ENCODE results near the gene CRELD1.
"Not testable (repeated sequence)": the region's sequence is repeated elsewhere in the genome, so short reads cannot be mapped to it uniquely, and the experiment has no call there.

The CRELD1 gene

GRCh38 chr3:9937486-9938238 is 4.0 kb downstream of the CRELD1 start:
- DNase-seq: no peak

GRCh38 chr3:9938966-9939365 is 5.3 kb downstream of the CRELD1 start:
- DNase-seq: no peak

GRCh38 chr3:9939906-9940305 is 6.3 kb downstream of the CRELD1 start:
- DNase-seq: not testable (repeated sequence)

- no peak for DNase-seq
These were observed 7.1 kb downstream of the CRELD1 start for GRCh38 chr3:9940746-9941145.

GRCh38 chr3:9942164-9942563 is 8.5 kb downstream of the CRELD1 start:
- DNase-seq: no peak

- no peak for DNase-seq
These were observed 9.5 kb downstream of the CRELD1 start for GRCh38 chr3:9942934-9943690.

GRCh38 chr3:9944271-9944670 is 10.6 kb downstream of the CRELD1 start:
- DNase-seq: no peak

- no peak for DNase-seq
These were observed 11.7 kb downstream of the CRELD1 start for GRCh38 chr3:9945358-9945757.

- peak; percentile 78 for DNase-seq
These were observed 12.7 kb downstream of the CRELD1 start for GRCh38 chr3:9946112-9947024.

GRCh38 chr3:9947025-9947995 is 13.7 kb downstream of the CRELD1 start:
- DNase-seq: peak; percentile 33

GRCh38 chr3:9948586-9948985 is 15.0 kb downstream of the CRELD1 start:
- DNase-seq: no peak

- no peak for DNase-seq
These were observed 15.5 kb downstream of the CRELD1 start for GRCh38 chr3:9949115-9949514.

- DNase-seq: no peak
These were observed 16.0 kb downstream of the CRELD1 start for GRCh38 chr3:9949626-9950025.

GRCh38 chr3:9951126-9951525 is 17.5 kb downstream of the CRELD1 start:
- DNase-seq: no peak

- no peak for DNase-seq
These were observed 17.9 kb downstream of the CRELD1 start for GRCh38 chr3:9951598-9951961.

- peak; percentile 28 for DNase-seq
These were observed 18.6 kb downstream of the CRELD1 start, which contains the start of gene PRRT3 for GRCh38 chr3:9951962-9952805. TSS of gene PRRT3 (minus strand) at chr3:9952408. CDS start at chr3:9950115, 2,293 bp downstream.

GRCh38 chr3:9955067-9955502 is 21.5 kb downstream of the CRELD1 start:
- peak; percentile 24 for DNase-seq

GRCh38 chr3:9955611-9956352 is 22.1 kb downstream of the CRELD1 start:
- no peak for DNase-seq

GRCh38 chr3:9957214-9957613 is 23.6 kb downstream of the CRELD1 start:
- DNase-seq: no peak

- DNase-seq: no peak
These were observed 31.7 kb downstream of the CRELD1 start for GRCh38 chr3:9965200-9965875.

Measured in NCI-H1092 treated with DMSO at 0.1 percent for 48 hours (cell line).